ENCODE measurements around the gene LMO7.

The LMO7 gene

GRCh38 chr13:75906315-75906714 is 270.2 kb downstream of the LMO7 start:
- DNase-seq = no peak

DNA sequence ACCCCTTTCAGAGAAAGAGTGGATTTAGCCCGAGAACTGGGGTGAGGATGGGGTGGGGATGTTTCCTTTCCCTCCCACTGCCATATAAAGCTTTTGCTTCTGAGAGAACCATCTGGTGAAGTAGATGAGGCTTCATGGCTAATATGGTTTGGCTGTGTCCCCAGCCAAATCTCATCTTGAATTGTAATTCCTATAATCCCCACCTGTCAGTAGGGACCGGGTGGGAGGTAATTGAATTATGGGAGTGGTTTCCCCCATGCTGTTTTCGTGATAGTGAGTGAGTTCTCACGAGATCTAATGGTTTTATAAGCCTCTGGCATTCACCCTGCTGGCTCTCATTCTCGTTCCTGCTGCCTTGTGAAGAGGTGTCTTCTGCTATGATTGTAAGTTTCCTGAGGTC is 270.9 kb downstream of the LMO7 start:
- no peak for DNase-seq

DNA sequence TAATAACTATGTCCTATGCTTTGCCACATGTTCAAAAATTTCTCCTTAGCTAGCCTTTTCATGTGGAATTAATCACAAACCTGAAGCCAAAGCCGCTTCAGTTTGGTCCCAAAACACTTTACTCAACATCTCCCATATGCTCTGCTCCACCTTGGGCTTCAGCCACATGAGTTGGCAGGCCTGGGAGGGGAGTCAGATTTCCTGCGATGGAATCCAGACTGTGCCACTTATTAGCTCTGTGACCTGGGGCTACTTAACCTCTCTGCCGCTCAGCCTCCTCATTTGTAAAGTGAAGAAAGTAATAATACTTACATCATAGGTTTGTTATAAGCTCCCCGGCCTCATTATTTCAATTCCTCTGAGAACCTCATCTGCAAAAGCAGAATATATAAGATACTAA is 272.0 kb downstream of the LMO7 start:
- DNase-seq = no peak
